Esophagus (tissue), 2 donors: ENCODE measurements around the gene SGMS1. TPM values are rescaled to one million over a fixed set of nuclear protein-coding genes. Genes with fewer than 3 reads are reported as not detected.

ENCODE experiments used
- H3K27ac ChIP-seq, 2 donors: one replicate each; pipeline ENCODE4 v1.5.1; 2013; ENCODE audit warnings: low read depth in 2 of 2, mild to moderate bottlenecking in 2 of 2, inconsistent platforms in 1 of 2, low read length in 1 of 2, moderate library complexity in 1 of 2
- H3K27me3 ChIP-seq, 2 donors: one replicate each; pipeline ENCODE4 v1.6.1; 2013; ENCODE audit warnings: low read length in 2 of 2, control low read depth in 1 of 2, mild to moderate bottlenecking in 1 of 2; ENCODE audit not compliant: insufficient read depth in 2 of 2, control insufficient read depth in 1 of 2
- H3K36me3 ChIP-seq, 2 donors: one replicate each; pipeline ENCODE4 v1.6.1; 2013; ENCODE audit warnings: low read length in 1 of 2; ENCODE audit not compliant: control insufficient read depth in 2 of 2, insufficient read depth in 2 of 2
- H3K4me1 ChIP-seq, 2 donors: one replicate each; pipeline ENCODE4 v1.6.1; 2013; ENCODE audit warnings: low read length in 1 of 2; ENCODE audit not compliant: control insufficient read depth in 2 of 2, insufficient read depth in 2 of 2
- H3K4me3 ChIP-seq, 2 donors: one replicate each; pipeline ENCODE4 v1.5.1; 2013; ENCODE audit warnings: low read length in 2 of 2, mild to moderate bottlenecking in 2 of 2, low read depth in 1 of 2, moderate library complexity in 1 of 2
- H3K9me3 ChIP-seq, 2 donors: one replicate each; pipeline ENCODE4 v1.6.1; 2013; ENCODE audit warnings: mild to moderate bottlenecking in 2 of 2, low read depth in 1 of 2, low read length in 1 of 2, moderate library complexity in 1 of 2; ENCODE audit not compliant: control insufficient read depth in 2 of 2, insufficient read depth in 1 of 2
- WGBS, 2 donors: extraction: QIAGEN DNeasy Blood & Tissue Kit; methylation state at CpG; one replicate each; pipeline ENCODE4 v1.1.7; 2013; 5-methylcytosine and 5-hydroxymethylcytosine counted together
- polyA plus RNA-seq, 2 donors: library from polyadenylated mRNA; stranded (reverse); fragments of 200-250 nt; gene quantifications; one replicate each; pipeline ENCODE4 v1.2.3, GENCODE V29; 2013
- donor health status: healthy with polysubstance abuse.
- donor health status: Bipolar disorder and iron deficiency.

SGMS1 gene
- polyA plus RNA-seq, 2 donors: 5.4 to 7.9 TPM

- H3K9me3 ChIP-seq: no peaks in the 10 kb centered on the region
- H3K27me3 ChIP-seq: no peaks in the 10 kb centered on the region
- H3K4me3 ChIP-seq: no peak overlapping the region
- no peak overlapping the region for H3K27ac ChIP-seq
- peaks cover 0 to 2% of the 10 kb centered on the region in 2 donors for H3K4me1 ChIP-seq
- H3K36me3 ChIP-seq: no peaks in the 10 kb centered on the region
These were observed 150.8 kb downstream of the SGMS1 start for GRCh38 chr10:50472914-50473313.

- Histone ChIP-seq H3K36me3 (no peaks in the 10 kb centered on the region), H3K27me3 (no peaks in the 10 kb centered on the region), H3K9me3 (no peaks in the 10 kb centered on the region), H3K27ac (no peak overlapping the region), H3K4me3 (no peak overlapping the region), H3K4me1 (peaks cover 0 to 2% of the 10 kb centered on the region in 2 donors)
- 58 to 77% methylated on average over 3 of the region's 3 CpGs for WGBS, 2 donors
These were observed 152.2 kb downstream of the SGMS1 start for GRCh38 chr10:50471583-50471975.

GRCh38 chr10:50470798-50471582 lies 152.8 kb downstream of the SGMS1 start:
- H3K9me3 ChIP-seq: no peaks in the 10 kb centered on the region
- peak overlapping the region in 1 of 2 donors; percentile 84 for H3K27ac ChIP-seq
- peaks cover 0 to 2% of the 10 kb centered on the region in 2 donors for H3K4me1 ChIP-seq
- WGBS, 2 donors: 57 to 58% methylated on average over 6 of the region's 6 CpGs
- H3K4me3 ChIP-seq: no peak overlapping the region
- no peaks in the 10 kb centered on the region for H3K27me3 ChIP-seq
- no peaks in the 10 kb centered on the region for H3K36me3 ChIP-seq

DNA sequence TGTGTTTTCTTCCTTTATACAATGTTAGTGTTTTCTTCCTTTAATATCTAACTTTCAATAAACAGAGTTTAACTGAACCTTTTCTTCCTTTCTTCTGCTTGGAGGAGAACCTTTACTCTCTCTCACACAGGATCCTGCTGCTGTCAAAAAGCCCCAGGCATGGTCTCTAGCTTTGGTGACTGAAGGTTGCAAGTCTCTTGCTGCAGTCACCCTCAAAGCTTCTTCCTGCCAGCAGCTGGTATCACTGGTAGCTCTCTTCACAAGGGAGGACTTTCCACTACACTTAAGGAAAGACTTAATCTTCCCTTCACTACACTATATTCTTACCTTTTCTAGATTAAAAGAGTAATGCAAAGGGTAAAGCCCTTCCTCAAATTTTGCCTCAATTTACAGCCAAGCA lies 153.4 kb downstream of the SGMS1 start:
- H3K9me3 ChIP-seq: no peaks in the 10 kb centered on the region
- peak overlapping the region; percentile 80 to 84 for H3K27ac ChIP-seq
- H3K4me3 ChIP-seq: no peak overlapping the region

DNA sequence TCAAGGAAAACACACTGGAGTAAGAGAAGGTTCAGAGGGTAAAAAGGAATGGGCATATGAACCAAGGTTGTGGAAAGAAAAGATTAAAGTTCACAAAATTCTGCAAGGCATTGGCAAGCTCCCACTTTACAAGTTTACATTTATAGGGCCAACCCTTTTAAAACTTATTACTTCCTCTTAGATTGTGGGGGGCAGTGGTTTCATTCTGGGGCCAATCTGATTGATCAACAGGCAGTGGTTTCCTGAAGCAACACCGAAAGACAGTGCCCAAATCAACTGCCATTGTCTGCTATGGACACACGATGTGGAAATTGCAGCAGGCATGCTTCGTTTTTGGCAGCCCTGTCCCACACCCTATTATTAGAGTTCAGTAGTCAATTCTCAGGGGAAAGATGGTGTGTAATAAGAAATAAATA lies 154.0 kb downstream of the SGMS1 start:
- Histone ChIP-seq H3K27ac (no peak overlapping the region), H3K4me3 (no peak overlapping the region), H3K27me3 (no peaks in the 10 kb centered on the region), H3K9me3 (no peaks in the 10 kb centered on the region), H3K4me1 (peaks cover 0 to 2% of the 10 kb centered on the region in 2 donors), H3K36me3 (no peaks in the 10 kb centered on the region)
- WGBS, 2 donors: 23 to 29% methylated on average over 3 of the region's 3 CpGs

More for the DNA sequence above, 153.4 kb downstream of the SGMS1 start:
- Histone ChIP-seq H3K36me3 (no peaks in the 10 kb centered on the region), H3K27me3 (no peaks in the 10 kb centered on the region), H3K4me1 (peaks cover 0 to 2% of the 10 kb centered on the region in 2 donors)

DNA sequence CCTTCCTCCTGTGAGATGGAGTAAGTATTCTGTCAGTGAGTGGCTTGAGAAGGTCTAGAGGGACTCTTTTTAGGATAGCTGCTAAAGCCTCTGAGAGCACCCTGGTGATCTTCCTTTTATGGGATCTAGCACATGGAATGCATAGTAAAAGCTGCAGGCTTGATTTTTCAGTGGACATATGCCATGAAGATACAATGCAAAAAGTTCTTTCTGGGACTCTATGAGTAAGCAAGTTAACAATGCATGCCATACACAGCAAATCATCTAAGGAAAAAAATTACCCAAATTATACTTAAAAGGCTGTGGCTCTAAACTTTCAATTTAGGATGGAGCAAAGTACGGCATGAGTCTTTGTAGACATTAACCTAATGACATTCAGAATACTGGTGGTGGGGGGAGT lies 154.5 kb downstream of the SGMS1 start:
- Histone ChIP-seq H3K4me1 (peaks cover 0 to 2% of the 10 kb centered on the region in 2 donors), H3K4me3 (no peak overlapping the region), H3K9me3 (no peaks in the 10 kb centered on the region), H3K27ac (no peak overlapping the region), H3K27me3 (no peaks in the 10 kb centered on the region), H3K36me3 (no peaks in the 10 kb centered on the region)
- WGBS, 2 donors: 65 to 69% methylated on average over 1 of the region's 1 CpG

DNA sequence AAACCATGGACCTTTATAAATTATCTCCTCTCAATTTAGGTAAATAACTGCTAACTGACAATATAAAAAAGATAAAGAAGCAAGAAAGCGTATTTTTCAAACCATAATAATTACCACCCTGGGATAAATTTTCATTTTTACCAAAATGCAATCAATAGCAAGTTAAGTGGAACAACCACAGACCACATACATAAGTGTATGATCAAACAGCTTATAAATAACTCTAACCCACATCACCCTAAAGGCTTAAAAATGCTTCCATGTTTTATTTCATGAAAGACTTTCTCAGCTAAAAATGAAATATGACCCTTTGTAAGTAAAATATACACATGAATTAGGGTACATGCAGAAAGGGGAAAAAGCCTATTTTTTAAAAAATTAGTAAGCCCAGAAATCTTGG lies 156.5 kb downstream of the SGMS1 start:
- H3K36me3 ChIP-seq: no peaks in the 10 kb centered on the region
- no peaks in the 10 kb centered on the region for H3K9me3 ChIP-seq
- no peak overlapping the region for H3K27ac ChIP-seq
- no peak overlapping the region for H3K4me3 ChIP-seq
- 93 to 97% methylated on average over 1 of the region's 1 CpG for WGBS, 2 donors
- H3K27me3 ChIP-seq: no peaks in the 10 kb centered on the region
- peaks cover 0 to 2% of the 10 kb centered on the region in 2 donors for H3K4me1 ChIP-seq

DNA sequence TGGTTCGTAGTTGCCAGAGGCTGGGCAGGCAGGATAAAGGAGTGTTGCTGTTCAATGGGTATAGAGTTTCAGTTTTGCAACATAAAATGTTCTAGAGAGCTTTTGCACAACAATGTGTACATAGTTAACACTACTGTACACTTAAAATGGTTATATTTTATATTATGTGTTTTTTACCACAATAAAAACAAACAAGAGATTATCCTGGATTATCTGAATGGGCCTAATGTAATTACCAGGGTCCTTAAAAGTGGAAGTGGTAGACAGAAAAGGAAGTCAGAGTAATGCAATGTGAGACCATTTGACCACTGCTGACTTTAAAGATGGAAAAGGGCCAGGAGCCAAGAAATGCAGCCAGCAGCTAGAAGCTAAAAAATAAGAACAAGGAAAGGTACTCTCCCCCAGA lies 159.7 kb downstream of the SGMS1 start:
- Histone ChIP-seq H3K27ac (no peak overlapping the region), H3K36me3 (peaks cover 0 to 2% of the 10 kb centered on the region in 2 donors), H3K27me3 (no peaks in the 10 kb centered on the region), H3K4me3 (no peak overlapping the region), H3K9me3 (no peaks in the 10 kb centered on the region), H3K4me1 (no peaks in the 10 kb centered on the region)
- 89 to 94% methylated on average over 1 of the region's 1 CpG for WGBS, 2 donors

DNA sequence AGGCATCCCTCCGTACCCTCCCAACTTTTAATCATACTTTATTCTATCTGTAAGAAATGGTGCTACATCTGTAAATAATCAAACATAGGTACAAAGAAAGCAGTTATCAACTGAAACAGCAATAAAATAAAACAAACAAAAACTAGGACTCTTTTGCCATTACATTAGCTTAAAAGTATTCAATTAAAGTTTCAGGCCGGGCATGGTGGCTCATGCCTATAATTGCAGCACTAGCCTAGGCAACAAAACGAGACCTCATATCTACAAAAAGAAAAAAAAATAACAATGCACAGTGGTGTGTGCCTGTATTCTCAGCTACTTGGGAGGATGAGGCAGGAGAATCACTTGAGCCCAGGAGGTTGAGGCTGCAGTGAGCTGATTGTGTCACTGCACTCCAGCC lies 161.9 kb downstream of the SGMS1 start:
- Histone ChIP-seq H3K27ac (no peak overlapping the region), H3K9me3 (no peaks in the 10 kb centered on the region), H3K36me3 (peaks cover 0 to 2% of the 10 kb centered on the region in 2 donors), H3K4me3 (no peak overlapping the region), H3K4me1 (no peaks in the 10 kb centered on the region), H3K27me3 (no peaks in the 10 kb centered on the region)
- WGBS, 2 donors: 77 to 90% methylated on average over 3 of the region's 3 CpGs

DNA sequence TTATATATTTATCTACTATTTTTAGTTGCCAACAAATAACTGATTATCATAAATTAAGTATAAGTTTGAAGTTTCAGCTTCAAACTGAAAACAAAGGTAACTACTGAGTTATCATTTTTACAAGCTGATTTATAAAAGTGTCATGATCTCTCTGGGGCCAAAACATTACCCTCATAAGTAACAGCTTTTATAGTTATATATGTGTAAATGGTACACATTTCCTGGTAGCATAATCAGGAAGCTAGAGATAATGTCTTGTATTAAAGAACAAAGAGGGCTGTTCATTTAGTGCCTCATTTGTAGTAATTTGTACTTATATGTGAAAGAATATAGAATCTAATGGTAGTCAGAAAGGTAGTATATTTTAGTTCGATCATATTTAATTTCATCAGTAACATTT lies 162.6 kb downstream of the SGMS1 start:
- Histone ChIP-seq H3K27me3 (no peaks in the 10 kb centered on the region), H3K36me3 (peaks cover 0 to 2% of the 10 kb centered on the region in 2 donors), H3K4me3 (no peak overlapping the region), H3K27ac (no peak overlapping the region), H3K9me3 (no peaks in the 10 kb centered on the region), H3K4me1 (no peaks in the 10 kb centered on the region)
- 93 to 97% methylated on average over 1 of the region's 1 CpG for WGBS, 2 donors
